LNCaP clone FGC (cell line): Measurements from ENCODE around the gene KIF17.

Source experiments
- DNase-seq: peaks from one replicate; pipeline ENCODE4 v3.0.0-alpha.2; 2011; ENCODE audit warnings: low read depth
- H3K4me3 ChIP-seq: 2 replicates; pipeline ENCODE4 v1.5.1; 2011; ENCODE audit warnings: mild to moderate bottlenecking, low read depth, low read length, control low read depth
- CTCF ChIP-seq: IDR thresholded peaks from 2 replicates; pipeline ENCODE4 v1.5.1; 2012; ENCODE audit warnings: mild to moderate bottlenecking; ENCODE audit not compliant: control insufficient read depth, insufficient read depth; ENCODE audit errors: extremely low read depth

The KIF17 gene

GRCh38 chr1:20618550-20618949 lies 99.3 kb downstream of the KIF17 start:
- DNase-seq: no peak
- TF ChIP-seq CTCF: no peak
- H3K4me3 ChIP-seq: no peak overlapping the region

GRCh38 chr1:20616847-20617487 lies 100.8 kb downstream of the KIF17 start:
- TF ChIP-seq CTCF: no peak
- H3K4me3 ChIP-seq: no peak overlapping the region
- DNase-seq: no peak

GRCh38 chr1:20615946-20616846 lies 101.6 kb downstream of the KIF17 start:
- no peak for TF ChIP-seq CTCF
- DNase-seq: no peak
- H3K4me3 ChIP-seq: no peak overlapping the region

GRCh38 chr1:20614131-20614579 lies 103.7 kb downstream of the KIF17 start:
- no peak overlapping the region for H3K4me3 ChIP-seq
- no peak for TF ChIP-seq CTCF
- DNase-seq: no peak
